Measurements from ENCODE around the gene MARK4. TPM values are rescaled to one million over a fixed set of nuclear protein-coding genes. Genes with fewer than 3 reads are reported as not detected.

Gene MARK4
- total RNA-seq, 1 donor: 9.8 TPM

DNA sequence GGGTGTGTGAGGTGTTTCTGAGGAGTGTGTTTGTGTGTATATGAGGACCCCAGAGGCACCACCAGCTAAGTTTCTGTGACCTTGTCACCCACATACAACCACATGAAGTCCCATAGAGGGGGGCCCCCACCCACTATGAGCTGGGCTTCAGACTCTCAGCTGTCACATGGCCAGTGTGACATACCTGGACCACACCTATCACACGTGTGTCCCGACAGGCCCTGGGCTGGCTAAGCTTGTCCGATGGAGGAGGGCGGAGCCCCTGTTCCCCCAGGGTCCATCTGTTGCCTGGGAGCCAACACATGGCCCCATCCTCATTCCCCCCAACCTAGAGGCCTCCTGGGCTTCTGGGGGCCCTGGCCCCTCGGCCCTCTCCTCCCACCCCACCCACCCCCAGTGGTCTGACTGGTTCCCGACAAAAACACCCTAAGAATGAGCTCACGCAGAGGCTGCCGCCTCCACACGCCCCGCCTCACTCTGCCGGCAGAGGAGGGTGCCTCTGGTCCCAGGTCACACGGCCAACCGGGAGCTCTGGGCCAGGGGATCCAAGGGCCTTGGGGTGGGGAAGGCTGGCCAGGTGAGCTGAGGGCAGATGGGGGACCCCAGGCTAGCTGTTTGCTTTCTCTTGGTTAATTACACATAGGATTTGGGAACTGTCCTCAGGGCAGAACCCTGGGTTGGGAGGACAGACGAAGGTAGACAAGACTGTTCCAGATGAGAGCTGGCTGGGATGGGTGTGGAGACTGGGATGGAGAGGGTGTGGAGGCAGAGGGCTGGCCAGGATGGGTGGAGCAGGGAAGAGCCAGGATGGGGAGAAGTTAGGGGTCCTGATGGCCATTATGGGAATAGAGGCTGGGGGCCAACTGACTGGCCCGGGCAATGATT is 93.8 kb downstream of the MARK4 start:
- H3K4me3 ChIP-seq (ENCODE audit: low read depth, low read length): no peak overlapping the region
- no peak for DNase-seq (ENCODE audit: low read depth)
- TF ChIP-seq, protein P1, sequence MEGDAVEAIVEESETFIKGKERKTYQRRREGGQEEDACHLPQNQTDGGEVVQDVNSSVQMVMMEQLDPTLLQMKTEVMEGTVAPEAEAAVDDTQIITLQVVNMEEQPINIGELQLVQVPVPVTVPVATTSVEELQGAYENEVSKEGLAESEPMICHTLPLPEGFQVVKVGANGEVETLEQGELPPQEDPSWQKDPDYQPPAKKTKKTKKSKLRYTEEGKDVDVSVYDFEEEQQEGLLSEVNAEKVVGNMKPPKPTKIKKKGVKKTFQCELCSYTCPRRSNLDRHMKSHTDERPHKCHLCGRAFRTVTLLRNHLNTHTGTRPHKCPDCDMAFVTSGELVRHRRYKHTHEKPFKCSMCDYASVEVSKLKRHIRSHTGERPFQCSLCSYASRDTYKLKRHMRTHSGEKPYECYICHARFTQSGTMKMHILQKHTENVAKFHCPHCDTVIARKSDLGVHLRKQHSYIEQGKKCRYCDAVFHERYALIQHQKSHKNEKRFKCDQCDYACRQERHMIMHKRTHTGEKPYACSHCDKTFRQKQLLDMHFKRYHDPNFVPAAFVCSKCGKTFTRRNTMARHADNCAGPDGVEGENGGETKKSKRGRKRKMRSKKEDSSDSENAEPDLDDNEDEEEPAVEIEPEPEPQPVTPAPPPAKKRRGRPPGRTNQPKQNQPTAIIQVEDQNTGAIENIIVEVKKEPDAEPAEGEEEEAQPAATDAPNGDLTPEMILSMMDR (IDR thresholded peaks at IDR 0.05; ENCODE audit: insufficient read depth, low read length): no peak

DNA sequence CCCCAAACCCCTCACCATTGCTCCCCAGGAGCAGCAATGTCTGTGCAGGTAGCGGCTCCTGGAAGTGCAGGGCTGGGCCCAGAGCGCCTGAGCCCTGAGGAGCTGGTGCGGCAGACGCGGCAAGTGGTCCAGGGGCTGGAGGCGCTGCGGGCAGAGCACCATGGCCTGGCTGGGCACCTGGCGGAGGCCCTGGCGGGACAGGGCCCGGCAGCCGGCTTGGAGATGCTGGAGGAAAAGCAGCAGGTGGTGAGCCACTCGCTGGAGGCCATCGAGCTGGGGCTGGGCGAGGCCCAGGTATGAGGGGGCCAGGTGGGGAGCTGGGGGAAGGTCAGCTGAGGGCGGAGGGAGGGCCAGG is 94.4 kb downstream of the MARK4 start:
- TF ChIP-seq, protein P1 (IDR thresholded peaks at IDR 0.05; ENCODE audit: insufficient read depth, low read length): no peak
- no peak overlapping the region for H3K4me3 ChIP-seq (ENCODE audit: low read depth, low read length)
- no peak for DNase-seq (ENCODE audit: low read depth)

DNA sequence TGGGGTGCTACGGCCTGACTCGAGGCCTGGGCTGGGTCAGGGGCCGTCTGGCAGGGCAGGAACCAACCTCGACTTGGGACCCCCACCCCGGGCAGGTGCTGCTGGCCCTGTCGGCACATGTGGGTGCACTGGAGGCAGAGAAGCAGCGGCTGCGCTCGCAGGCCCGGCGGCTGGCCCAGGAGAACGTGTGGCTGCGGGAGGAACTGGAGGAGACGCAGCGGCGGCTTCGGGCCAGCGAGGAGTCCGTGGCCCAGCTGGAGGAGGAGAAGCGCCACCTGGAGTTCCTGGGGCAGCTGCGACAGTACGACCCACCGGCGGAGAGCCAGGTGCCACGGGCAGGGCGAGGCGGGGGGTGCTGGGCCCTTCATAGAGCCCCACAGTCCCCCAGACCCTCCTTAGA is 95.4 kb downstream of the MARK4 start:
- no peak overlapping the region for H3K4me3 ChIP-seq (ENCODE audit: low read depth, low read length)
- DNase-seq (ENCODE audit: low read depth): no peak
- TF ChIP-seq, protein P1 (IDR thresholded peaks at IDR 0.05; ENCODE audit: insufficient read depth, low read length): no peak

DNA sequence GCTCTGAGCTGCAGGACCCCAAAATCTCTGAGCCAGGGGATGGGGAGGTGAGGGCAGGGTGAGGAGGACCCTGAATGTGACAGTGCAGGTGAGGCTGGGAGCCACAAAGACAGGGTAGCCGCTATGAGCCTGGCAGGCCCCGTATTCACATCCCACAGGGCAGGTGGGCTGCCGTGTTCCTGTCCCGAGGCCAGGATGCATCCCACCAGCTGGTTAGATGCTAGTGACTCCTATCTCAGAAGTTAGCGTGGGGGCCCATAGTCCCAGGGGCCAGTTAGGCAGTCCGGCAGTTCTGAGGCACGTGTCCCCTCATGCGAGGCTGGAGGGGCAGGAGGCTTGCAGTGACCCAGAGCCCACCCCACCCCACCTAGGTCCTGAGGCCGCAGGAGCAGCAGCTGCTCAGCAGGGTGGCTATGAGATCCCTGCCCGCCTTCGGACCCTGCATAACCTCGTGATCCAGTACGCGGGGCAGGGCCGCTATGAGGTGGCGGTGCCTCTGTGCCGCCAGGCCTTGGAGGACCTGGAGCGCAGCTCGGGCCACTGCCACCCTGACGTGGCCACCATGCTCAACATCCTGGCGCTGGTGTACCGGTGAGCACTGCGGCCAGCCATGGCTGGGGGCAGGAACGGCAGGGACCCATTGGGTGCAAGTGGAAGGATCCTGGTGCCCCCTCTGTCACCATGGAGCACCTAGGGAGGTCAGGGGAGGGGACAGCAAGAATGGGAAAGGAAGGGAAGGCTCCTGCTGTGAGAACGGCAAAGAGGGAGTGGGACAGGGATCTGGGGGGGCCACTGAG is 96.7 kb downstream of the MARK4 start:
- TF ChIP-seq, protein P1 (IDR thresholded peaks at IDR 0.05; ENCODE audit: insufficient read depth, low read length): no peak
- DNase-seq (ENCODE audit: low read depth): no peak
- no peak overlapping the region for H3K4me3 ChIP-seq (ENCODE audit: low read depth, low read length)

DNA sequence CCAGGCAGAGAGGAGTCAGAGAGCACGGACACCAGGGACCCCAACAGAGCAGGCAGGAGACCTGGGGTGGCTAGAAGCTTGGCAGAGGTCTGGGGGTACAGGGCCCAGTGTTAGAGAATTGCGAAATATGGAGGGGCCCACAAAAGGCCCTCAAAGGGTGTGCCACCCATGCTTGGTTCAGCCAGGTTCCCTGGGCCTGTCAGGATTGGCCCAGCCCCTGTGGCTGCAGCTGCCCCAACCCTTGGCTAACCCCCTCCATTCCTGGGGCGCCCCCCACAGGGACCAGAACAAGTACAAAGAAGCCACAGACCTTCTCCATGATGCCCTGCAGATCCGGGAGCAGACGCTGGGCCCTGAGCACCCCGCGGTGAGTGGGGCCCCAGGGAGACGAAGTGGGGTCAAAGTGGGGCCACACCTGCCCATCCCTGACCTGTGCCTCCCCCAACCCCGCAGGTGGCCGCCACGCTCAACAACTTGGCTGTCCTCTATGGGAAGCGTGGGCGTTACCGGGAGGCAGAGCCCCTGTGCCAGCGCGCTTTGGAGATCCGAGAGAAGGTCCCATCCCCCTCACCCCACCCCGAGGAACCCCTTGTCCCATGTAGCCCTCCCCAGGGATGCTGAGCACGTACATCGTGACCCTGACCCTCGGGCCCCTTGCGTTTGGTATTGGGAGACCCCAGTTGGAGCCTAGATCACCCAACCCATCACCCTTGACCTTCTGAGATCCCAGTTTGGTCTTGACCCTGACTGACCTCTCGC is 97.5 kb downstream of the MARK4 start:
- TF ChIP-seq, protein P1 (IDR thresholded peaks at IDR 0.05; ENCODE audit: insufficient read depth, low read length): no peak
- H3K4me3 ChIP-seq (ENCODE audit: low read depth, low read length): no peak overlapping the region
- DNase-seq (ENCODE audit: low read depth): no peak

DNA sequence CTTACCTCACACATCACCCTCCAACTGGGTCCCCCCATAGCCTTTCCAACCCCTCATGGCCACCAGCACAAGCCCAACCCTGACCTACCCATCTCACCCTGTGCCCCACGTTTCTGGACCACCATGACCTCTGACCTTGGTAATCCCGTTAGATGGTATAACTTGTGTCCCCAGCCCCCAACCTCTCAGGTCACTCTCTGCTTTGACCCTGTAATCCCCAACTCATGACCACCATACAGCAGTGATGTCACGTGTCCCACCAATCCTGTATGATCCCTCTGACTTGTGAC is 98.0 kb downstream of the MARK4 start:
- H3K4me3 ChIP-seq (ENCODE audit: low read depth, low read length): no peak overlapping the region
- TF ChIP-seq, protein P1 (IDR thresholded peaks at IDR 0.05; ENCODE audit: insufficient read depth, low read length): no peak
- no peak for DNase-seq (ENCODE audit: low read depth)

Data from fibroblast of the aortic adventitia (primary cell).